Activated T-cell treated with anti-CD3 and anti-CD28 coated beads for 1 hour (primary cell): ENCODE data around the gene PPP1R14B.

Experiments
- DNase-seq: peaks from one replicate; pipeline ENCODE4 v3.0.0-alpha.2; 2020; ENCODE audit warnings: low read depth

The PPP1R14B gene

DNA sequence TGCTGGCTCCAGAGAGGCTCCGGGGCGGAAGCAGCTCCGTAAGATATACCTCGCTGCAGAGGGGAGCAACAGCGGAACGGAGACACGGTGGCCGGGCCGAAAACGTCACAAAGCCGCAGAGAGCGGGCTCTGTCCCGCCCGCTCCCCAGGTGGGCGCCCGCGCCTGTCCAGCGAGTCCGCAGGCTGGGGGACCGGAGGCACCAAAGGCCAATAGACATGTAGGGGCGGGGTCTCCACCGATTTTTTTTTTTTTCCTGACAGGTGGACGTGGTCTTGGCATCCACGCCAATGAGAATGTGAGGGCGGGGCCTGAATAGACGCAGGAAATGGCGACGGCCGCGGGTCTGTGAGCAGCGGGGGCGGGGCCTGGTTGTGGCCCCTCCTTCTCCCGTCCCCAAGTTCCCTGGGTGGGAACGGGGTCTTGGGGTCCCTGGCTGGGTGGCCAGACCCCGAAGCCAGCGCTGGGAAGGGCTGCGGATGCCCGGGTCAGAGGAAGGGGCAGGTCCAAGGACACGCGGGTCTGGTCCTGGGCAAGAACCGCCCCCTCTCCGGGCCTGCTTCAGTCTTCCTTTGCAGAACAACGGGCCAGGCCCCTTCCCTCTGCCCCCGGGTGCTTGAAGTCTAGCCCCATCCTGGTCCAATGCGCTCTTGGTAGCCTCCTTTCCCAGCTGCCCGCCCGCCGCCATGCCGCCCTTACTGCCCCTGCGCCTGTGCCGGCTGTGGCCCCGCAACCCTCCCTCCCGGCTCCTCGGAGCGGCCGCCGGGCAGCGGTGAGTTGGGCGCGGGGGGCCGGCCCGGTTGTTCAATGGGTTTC, 16.4 kb downstream of the PPP1R14B start, which contains the start of gene DNAJC4:
Gene DNAJC4, plus strand, starts transcription at position 378 of the 814 bp plus-strand sequence. Its CDS starts 307 bp downstream, at position 685.
- peak; percentile 78 for DNase-seq

DNA sequence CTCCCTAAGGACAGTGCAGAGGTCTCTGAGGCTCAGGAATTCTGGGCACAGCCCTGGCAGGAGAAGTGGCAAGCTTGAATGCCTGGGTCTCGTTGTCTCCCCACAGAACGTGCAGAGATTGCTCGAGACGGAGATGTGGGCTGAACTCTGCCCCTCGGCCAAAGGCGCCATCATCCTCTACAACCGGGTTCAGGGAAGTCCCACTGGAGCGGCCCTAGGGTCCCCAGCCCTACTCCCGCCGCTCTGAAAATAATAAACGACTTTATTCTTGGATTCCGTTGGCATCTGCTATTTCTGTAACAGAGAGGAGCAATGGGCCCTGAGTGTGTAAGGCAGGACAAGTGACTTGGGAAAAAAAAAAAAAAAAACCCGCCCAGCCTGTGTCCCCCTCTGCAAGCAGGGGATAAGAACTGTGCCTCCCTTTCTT, 17.0 kb downstream of the PPP1R14B start:
- no peak for DNase-seq

DNA sequence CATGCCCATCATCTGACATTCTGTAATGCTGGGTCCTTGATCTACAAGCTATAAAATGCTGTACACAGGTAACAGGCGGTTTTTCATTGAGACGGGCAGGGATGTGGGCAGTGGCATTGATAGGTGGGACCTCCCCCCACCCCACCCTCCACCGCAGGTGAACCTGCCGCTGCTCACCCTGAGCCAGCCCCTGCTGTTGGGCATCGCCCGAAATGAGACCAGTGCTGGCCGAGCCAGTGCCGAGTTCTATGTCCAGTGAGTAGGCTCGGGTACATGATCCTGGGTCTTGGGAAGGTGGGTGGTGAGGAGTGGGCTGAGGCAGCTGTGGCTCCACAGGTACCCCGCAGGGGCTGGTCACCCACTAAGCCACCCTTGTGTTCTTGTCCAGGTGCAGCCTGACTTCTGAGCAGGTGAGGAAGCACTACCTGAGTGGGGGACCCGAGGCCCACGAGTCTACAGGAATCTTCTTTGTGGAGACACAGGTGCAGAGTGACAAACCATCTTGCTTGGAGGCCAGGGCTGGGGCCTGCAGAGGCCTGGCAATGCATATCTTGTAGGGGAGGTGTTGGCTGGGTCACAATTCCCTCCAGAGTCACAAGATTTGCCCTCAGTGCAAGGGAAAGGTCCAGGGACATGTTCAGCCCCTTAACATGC, 17.5 kb downstream of the PPP1R14B start:
- no peak for DNase-seq

DNA sequence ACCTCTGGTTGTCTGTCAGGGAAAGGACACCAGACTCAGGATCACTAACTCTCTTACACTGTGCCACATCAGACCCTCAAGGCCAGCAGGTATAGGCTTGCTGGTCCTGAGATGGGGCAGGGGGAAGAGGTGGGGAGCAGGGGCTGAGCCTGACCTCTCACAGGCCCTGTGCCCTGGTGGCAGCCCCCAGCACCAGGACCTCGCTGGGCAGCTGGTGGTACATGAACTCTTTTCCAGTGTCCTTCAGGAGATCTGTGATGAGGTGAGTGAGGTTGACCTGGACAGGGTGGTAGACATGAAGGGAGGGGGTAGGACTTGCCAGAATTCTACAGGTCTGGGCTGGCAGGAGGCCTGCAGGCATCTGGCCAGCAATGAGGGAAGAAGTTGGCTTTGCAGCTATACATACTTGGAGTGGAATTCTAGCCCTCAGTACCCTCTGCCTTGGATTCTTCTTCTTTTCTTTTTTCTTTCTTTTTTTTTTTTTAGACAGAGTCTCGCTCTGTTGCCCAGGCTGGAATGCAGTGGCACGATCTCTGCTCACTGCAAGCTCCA, 19.3 kb downstream of the PPP1R14B start:
- DNase-seq, result no peak

DNA sequence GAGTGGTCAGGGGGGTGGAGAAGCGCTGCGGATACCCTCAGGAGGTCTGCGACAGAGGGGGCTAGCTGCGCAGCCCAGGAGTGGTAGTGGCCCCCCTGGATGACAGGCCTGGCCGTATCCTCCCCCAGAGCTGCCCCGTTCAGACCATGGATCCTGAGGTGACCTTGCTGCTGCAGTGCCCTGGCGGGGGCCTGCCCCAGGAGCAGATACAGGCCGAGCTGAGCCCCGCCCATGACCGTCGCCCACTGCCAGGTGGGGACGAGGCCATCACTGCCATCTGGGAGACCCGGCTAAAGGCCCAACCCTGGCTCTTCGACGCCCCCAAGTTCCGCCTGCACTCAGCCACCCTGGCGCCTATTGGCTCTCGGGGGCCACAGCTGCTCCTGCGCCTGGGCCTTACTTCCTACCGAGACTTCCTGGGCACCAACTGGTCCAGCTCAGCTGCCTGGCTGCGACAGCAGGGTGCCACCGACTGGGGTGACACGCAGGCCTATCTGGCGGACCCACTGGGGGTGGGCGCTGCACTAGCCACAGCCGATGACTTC, 20.2 kb downstream of the PPP1R14B start:
- DNase-seq, result peak; percentile 30

DNA sequence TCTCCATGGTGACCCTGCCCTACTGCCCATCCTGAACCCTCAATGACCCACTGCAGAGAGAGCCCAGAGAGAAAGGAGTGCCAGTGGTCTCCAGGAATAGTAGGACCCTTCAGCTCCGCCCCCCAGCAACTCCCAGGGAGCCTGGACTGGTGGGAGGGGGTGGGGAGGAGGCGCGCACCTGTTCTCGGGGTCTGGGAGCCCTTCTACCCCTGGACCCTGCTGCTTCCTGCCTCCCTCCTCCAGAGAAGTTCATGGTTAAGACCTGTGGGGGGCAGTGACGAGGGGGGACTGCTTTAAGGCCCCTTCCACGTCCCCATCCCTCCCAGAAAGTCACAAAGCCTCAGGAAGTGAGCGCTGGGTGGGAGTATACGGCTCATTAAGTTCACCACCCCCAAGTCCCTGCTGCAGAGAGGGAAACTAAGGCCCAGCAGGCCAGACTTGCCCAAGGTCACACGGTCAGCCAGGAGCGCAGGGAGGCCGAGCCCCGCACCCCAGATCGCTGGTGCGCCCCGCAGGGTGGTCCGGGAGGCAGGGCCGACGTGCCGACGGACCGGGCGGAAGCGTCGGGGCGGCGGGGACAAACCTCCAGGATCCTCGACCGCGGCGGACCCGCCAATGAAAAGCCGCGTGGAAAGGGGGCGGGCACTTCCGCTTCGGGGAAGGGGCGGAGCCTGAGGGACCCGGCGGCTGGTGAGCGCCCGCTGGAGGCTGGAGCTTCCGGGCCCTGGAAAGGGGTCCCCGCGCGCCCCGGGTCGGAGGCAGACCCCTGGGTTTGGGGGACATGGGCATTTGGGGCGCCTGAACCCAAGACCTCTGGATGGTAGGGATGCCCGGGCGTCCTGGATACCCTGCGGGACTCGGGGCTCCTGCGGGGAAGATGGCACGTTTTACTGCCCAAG, 20.9 kb downstream of the PPP1R14B start, which contains the start of the genes NUDT22 and TRPT1:
Gene NUDT22, plus strand, starts transcription at position 667 of the 899 bp plus-strand sequence. CDS start 379 bp downstream, outside the sequence.
Gene TRPT1, minus strand, starts transcription at position 579 of the 899 bp plus-strand sequence. Its CDS starts 326 bp downstream, at position 253.
- DNase-seq, result peak; percentile 89

DNA sequence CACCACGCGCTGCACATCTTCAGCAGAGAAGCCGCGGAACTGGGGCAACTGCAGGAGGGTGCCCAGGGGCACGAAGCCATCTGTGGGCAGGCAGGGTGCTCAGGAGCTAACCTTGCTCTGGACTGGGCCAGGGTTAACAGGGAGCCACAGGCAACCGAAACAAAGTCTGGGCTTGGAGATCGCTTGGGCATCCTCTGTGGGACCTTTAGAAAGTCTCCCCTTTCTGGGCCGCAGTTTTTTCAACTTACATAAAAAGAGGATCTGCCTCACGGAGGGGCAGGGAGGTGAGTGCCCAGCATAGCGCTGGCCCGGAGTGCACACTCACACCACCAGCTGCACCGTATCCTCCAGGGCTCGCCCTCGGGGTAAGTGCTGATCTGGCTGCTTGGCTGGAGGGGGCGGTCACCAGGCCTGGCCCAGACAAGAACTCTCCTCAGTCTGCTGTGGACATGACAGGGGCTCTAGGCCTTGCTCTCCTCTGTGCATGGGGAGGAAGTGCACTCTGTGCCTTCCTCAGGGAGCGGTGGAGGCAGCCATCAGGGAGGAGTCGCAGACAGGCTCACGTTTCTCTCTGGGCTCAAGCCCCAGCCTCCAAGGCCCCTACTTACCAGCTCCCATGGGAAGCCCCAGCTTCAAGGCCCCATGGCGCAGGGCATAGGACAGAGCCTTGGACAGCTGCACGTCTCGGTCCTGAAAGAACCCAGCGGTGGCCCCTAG, 21.7 kb downstream of the PPP1R14B start:
- DNase-seq, result no peak

DNA sequence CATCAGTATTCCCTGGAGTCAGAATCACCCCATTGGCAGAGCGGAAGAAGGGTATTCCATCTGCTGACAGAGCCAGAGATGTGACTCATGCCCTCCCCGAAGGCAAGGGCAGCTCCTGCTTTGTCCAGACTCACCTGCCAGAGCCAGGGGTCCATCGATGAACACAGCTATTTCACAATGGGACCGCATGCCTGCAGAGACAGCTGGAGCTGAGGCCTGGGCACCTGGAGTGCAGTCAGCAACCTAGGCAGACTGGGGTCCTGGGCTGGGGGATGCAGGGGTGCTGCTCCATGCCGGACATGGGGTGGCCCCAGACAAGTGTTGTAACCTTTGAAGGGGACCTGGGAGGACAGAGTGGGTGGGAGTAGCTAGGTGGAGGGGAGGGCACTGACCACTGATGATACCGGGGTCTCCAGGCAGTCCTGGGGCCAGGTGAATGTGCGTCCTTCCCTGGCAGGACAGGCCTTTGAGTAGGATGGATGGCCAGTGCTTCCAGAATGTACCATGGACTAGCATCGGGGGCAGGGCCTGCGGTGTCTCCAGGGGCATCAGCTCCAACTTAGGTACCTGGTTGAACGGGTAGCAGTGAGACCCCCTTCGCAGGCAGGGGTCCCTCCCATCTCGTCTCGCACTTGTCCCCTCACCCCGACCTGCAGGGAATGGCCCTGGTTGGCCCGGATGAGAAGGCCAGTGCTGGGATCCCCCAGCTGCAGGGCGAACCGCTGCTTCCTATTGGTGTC, 22.4 kb downstream of the PPP1R14B start:
- DNase-seq, result no peak

DNA sequence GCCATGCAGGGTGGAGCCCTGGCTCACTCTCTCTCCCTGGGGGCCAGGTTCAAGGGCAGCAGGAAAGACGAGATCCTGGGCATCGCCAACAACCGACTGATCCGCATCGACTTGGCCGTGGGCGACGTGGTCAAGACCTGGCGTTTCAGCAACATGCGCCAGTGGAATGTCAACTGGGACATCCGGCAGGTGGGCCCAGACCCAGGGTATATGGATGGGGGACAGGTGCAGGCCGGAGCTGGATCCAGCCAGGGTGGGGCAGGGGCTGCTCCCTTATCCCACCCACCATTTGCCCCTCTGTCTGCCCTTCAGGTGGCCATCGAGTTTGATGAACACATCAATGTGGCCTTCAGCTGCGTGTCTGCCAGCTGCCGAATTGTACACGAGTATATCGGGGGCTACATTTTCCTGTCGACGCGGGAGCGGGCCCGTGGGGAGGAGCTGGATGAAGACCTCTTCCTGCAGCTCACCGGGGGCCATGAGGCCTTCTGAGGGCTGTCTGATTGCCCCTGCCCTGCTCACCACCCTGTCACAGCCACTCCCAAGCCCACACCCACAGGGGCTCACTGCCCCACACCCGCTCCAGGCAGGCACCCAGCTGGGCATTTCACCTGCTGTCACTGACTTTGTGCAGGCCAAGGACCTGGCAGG, 23.6 kb downstream of the PPP1R14B start:
- no peak for DNase-seq

DNA sequence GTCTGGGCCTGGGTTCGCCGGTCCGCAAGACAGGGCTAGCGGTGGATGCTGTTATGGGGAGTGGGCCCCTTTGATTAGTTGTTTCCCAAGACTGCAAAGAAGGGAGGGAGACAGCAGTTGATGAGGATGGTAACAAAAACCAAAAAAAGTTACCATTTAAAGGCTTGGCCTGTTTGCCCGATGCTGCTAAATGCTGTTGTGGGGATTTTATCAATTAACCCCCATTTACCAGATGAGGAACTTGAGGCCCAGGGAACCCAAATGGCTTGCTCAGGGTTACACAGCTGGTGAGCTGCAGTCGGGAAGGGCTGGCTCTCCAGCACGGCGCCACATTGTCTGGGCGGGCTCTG, 24.1 kb downstream of the PPP1R14B start:
- DNase-seq, result no peak

DNA sequence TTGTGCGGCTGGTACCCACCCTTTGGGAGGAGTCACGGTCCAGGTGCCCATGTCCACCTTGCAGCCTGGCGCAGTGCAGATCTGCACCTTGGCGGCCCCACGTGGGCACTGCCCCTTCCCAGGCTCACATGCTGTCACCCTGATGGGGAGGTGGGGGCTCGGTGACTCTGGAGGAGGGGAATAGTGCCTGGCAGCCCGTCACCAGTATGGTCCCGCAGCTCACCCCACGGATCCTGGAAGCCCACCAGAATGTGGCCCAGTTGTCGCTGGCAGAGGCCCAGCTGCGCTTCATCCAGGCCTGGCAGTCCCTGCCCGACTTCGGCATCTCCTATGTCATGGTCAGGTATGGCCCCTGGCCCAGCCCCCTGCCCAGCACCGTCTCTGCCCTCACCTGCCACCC, 25.9 kb downstream of the PPP1R14B start:
- no peak for DNase-seq

DNA sequence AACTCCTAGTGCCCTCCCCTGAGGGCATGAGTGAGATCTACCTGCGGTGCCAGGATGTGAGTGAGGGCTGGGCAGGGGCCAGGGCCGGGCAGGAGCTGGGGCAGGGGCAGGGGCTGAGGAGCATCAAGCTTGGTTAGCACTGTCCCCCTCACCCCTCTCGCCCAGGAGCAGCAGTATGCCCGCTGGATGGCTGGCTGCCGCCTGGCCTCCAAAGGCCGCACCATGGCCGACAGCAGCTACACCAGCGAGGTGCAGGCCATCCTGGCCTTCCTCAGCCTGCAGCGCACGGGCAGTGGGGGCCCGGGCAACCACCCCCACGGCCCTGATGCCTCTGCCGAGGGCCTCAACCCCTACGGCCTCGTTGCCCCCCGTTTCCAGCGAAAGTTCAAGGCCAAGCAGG, 26.5 kb downstream of the PPP1R14B start:
- DNase-seq, result no peak

DNA sequence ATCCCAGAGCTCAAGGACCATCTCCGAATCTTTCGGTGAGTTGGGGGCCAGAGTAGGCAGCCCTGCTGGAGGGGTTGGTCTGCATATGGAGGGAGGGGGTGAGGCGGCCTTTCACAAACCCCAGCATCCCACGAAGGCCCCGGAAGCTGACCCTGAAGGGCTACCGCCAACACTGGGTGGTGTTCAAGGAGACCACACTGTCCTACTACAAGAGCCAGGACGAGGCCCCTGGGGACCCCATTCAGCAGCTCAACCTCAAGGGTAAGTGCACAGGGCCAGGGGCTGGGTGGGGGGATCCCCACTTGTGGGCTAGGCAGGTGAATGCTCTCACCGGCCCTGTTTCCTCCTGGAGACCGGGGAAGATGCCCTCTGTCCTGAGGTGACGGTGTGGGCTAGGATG, 27.0 kb downstream of the PPP1R14B start:
- no peak for DNase-seq

DNA sequence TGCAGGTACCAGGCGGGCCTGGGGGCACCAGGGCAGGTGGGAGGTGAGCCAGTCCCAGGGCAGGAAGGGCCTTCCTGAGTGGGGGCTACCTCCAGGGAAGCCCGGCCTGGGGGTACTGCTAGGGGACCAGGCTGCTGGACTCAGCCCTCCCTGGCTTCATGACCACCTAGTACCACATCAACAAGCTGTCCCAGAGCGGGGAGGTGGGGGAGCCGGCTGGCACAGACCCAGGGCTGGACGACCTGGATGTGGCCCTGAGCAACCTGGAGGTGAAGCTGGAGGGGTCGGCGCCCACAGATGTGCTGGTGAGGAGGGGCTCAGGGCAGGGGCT, 27.4 kb downstream of the PPP1R14B start:
- DNase-seq, result no peak

DNA sequence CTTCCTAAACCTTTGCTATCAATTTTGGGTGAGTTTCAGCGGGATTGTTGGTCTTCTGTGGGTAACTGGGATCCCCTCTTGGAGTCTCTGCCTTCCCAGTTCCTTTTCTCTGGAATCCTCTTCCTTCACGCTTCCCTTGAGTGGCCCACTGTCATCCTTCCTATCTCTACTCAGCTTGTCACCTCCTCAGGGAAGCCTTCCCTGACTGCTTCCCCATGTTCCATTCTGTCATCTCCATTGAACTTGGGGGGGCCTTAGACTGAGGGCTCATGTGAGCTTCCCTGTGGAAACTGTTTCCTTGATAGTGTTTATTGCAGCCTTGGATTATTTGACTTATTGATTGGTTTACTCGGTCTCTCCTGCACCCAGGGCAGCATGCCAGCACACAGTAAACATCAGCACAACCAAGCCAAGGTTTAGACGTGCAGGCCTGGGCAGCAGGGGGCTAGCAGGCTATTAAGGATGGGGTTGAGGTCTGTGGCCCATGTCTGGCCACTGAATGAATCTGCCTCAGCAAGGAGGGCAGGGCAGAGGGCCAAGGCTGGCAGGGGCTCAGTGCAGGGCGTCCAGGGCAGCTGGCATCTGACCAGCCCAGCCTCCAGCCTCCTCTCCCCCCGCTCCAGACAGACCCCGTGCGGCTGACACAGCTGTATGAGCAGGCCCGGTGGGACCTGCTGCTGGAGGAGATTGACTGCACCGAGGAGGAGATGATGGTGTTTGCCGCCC, 28.0 kb downstream of the PPP1R14B start:
- no peak for DNase-seq

DNA sequence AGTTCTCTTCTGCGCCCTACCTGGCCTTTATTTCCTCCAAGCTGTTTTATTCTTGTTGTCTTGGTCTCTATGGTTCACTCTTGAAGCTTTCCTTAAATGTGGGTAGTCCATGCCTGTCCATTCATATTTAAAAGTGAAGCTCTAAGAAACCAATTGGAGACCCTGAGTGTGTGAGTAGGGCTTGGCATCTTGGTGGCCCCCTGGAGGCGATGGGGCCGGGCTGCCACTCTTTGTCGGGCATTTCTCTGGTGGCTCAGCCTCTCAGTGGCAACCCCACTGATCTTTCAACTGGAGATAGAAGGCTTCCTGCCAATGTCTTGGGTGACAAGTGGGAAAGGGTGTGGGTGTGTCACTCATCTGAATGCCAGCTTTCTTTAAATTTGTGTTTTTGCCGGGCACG, 29.9 kb downstream of the PPP1R14B start:
- DNase-seq, result no peak

DNA sequence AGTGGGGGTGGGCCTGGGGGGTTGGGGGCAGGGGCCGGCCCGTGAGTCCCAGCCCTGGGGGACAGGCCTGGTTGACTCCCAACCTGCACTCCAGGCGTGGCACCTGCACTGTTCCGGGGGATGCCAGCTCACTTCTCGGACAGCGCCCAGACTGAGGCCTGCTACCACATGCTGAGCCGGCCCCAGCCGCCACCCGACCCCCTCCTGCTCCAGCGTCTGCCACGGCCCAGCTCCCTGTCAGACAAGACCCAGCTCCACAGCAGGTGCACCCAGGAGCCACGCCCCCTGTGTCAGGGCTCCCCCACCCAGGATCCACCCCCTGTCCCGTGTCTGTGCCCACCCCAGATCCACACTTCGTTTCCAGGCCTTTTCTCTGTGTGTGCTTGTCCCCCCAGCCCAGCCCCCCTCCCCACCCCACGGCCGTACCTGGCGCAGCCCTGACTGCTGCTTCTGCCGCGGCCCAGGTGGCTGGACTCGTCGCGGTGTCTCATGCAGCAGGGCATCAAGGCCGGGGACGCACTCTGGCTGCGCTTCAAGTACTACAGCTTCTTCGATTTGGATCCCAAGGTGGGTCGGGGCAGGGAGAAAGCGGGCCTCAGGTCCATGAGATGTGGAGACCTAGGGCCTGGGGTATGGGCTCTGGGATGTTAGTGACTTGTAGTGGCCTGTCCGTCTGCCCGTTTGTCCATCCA, 35.4 kb downstream of the PPP1R14B start:
- DNase-seq, result no peak

DNA sequence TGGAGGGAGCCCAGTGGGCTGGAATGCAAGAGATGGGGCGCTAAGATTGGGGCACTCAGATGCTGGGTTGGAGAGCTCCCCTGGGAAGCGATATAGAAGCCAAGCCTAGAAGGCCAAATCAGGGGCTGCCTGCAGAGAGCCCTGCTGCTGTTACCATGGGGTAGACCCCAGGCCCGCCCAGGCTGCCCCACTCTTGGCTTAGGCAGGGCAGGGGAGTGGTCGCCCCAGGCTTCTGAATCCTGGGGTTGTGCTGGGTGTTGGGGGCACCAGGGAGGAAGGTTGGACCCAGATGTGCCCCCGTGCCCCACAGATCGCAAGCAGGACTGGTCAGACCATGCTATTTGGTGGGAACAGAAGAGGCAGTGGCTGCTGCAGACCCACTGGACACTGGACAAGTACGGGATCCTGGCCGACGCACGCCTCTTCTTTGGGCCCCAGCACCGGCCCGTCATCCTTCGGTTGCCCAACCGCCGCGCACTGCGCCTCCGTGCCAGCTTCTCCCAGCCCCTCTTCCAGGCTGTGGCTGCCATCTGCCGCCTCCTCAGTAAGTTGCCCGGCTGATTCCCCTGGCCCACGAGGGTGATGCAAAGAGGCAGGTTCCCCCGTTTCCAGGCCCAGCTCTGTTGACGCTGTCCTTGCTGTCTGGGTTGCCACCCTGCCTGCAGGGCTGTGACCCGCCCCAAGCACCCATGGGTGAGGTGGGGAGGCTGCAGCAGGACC, 36.3 kb downstream of the PPP1R14B start:
- DNase-seq, result no peak
